ENCODE measurements around the gene FBXL13. TPM values are rescaled to one million over a fixed set of nuclear protein-coding genes. Genes with fewer than 3 reads are reported as not detected.

FBXL13 gene
- total RNA-seq, 1 donor = 2.2 TPM

- no peak overlapping the region for H3K27ac ChIP-seq (ENCODE audit: low read depth, low read length)
- no peaks in the 10 kb centered on the region for H3K79me2 ChIP-seq (ENCODE audit: insufficient read depth, low read length)
- no peaks in the 10 kb centered on the region for H3K9me3 ChIP-seq (ENCODE audit: low read depth, low read length)
- no peak overlapping the region for H3K4me2 ChIP-seq (ENCODE audit: insufficient read depth, low read length)
- no peak for DNase-seq (ENCODE audit: insufficient read length, low spot score, missing footprints)
- no peaks in the 10 kb centered on the region for H3K36me3 ChIP-seq (ENCODE audit: insufficient read depth, low read length)
- H3K27me3 ChIP-seq (ENCODE audit: insufficient read depth, low read length) = no peaks in the 10 kb centered on the region
- H2AFZ ChIP-seq (ENCODE audit: low read length) = no peak overlapping the region
- TF ChIP-seq, protein P1, sequence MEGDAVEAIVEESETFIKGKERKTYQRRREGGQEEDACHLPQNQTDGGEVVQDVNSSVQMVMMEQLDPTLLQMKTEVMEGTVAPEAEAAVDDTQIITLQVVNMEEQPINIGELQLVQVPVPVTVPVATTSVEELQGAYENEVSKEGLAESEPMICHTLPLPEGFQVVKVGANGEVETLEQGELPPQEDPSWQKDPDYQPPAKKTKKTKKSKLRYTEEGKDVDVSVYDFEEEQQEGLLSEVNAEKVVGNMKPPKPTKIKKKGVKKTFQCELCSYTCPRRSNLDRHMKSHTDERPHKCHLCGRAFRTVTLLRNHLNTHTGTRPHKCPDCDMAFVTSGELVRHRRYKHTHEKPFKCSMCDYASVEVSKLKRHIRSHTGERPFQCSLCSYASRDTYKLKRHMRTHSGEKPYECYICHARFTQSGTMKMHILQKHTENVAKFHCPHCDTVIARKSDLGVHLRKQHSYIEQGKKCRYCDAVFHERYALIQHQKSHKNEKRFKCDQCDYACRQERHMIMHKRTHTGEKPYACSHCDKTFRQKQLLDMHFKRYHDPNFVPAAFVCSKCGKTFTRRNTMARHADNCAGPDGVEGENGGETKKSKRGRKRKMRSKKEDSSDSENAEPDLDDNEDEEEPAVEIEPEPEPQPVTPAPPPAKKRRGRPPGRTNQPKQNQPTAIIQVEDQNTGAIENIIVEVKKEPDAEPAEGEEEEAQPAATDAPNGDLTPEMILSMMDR (IDR thresholded peaks at IDR 0.05; ENCODE audit: extremely low read depth, low read depth, low read length) = no peak
- no peak overlapping the region for H3K4me3 ChIP-seq (ENCODE audit: insufficient read depth, low read length)
- no peaks in the 10 kb centered on the region for H4K20me1 ChIP-seq (ENCODE audit: insufficient read depth, low read length)
- peaks cover 2% of the 10 kb centered on the region for H3K4me1 ChIP-seq (ENCODE audit: insufficient read depth, low read length)
These were observed 62.9 kb downstream of the FBXL13 start for GRCh38 chr7:103011650-103012049.

DNA sequence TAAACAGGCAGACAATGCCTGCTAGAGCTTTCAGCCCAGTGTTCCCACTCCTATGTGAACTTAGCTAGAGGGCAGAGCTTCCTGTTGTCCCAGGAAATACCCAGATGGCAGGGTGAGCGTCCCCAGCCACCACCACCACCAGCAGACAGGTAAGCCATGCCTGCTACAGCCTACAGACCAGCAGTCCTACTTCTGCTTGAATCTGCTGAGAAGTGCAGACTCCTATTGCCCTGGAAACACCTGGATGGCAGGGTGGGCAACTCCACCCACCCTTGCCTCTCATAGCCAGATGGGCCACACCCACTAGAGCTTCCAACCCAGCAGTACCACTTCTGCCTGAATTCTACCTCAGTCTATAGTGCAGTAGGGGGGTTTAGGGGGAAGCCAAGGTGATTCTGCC is 64.4 kb downstream of the FBXL13 start:
- Histone ChIP-seq H3K4me2 (ENCODE audit: insufficient read depth, low read length) (no peak overlapping the region), H3K36me3 (ENCODE audit: insufficient read depth, low read length) (no peaks in the 10 kb centered on the region), H4K20me1 (ENCODE audit: insufficient read depth, low read length) (no peaks in the 10 kb centered on the region), H3K27ac (ENCODE audit: low read depth, low read length) (no peak overlapping the region), H3K79me2 (ENCODE audit: insufficient read depth, low read length) (no peaks in the 10 kb centered on the region), H2AFZ (ENCODE audit: low read length) (no peak overlapping the region), H3K27me3 (ENCODE audit: insufficient read depth, low read length) (no peaks in the 10 kb centered on the region), H3K4me3 (ENCODE audit: insufficient read depth, low read length) (no peak overlapping the region), H3K9me3 (ENCODE audit: low read depth, low read length) (no peaks in the 10 kb centered on the region), H3K4me1 (ENCODE audit: insufficient read depth, low read length) (peaks cover 2% of the 10 kb centered on the region)
- TF ChIP-seq, protein P1 (IDR thresholded peaks at IDR 0.05; ENCODE audit: extremely low read depth, low read depth, low read length) = no peak
- DNase-seq (ENCODE audit: insufficient read length, low spot score, missing footprints) = no peak

DNA sequence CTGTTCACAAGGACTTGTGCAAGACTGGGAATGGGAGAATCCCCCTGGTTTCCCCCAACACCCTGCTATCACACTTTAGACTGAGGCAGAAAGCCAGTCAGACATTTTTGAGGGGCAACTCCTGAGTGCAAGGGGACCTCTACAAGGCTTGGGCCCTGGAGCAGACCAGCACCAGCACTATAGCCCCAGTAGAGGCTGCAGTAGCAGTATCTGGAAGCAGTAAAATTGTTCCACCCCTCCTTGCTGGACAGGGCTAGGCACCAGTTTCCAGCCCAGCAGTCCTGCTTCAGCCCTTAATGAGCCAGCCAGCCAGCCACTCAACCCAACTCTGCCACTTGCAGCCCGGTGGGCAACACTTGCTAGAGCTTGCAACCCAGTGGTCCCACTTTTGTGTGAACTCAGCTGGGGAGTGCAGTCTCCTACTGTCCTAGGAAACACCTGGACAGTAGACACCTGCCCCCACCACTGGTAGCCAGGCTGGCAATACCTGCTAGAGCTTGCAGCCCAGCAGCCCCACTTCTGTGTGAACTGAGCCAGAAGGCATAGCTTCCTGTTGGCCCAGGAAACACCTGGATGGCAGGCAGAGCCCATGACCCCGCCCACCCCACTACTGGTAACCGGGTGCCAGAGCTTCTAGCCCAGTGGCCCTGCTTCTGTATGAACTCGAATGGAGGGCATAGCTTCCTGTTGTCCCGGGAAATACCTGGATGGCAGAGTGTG is 65.0 kb downstream of the FBXL13 start:
- Histone ChIP-seq H2AFZ (ENCODE audit: low read length) (no peak overlapping the region), H3K36me3 (ENCODE audit: insufficient read depth, low read length) (no peaks in the 10 kb centered on the region), H4K20me1 (ENCODE audit: insufficient read depth, low read length) (no peaks in the 10 kb centered on the region), H3K4me3 (ENCODE audit: insufficient read depth, low read length) (no peak overlapping the region), H3K9me3 (ENCODE audit: low read depth, low read length) (no peaks in the 10 kb centered on the region), H3K27ac (ENCODE audit: low read depth, low read length) (no peak overlapping the region), H3K79me2 (ENCODE audit: insufficient read depth, low read length) (no peaks in the 10 kb centered on the region), H3K27me3 (ENCODE audit: insufficient read depth, low read length) (no peaks in the 10 kb centered on the region), H3K4me1 (ENCODE audit: insufficient read depth, low read length) (peaks cover 2% of the 10 kb centered on the region), H3K4me2 (ENCODE audit: insufficient read depth, low read length) (no peak overlapping the region)
- DNase-seq (ENCODE audit: insufficient read length, low spot score, missing footprints) = no peak
- TF ChIP-seq, protein P1 (IDR thresholded peaks at IDR 0.05; ENCODE audit: extremely low read depth, low read depth, low read length) = no peak

- Histone ChIP-seq H2AFZ (ENCODE audit: low read length) (no peak overlapping the region), H3K79me2 (ENCODE audit: insufficient read depth, low read length) (no peaks in the 10 kb centered on the region), H3K4me3 (ENCODE audit: insufficient read depth, low read length) (no peak overlapping the region), H3K9me3 (ENCODE audit: low read depth, low read length) (peaks cover 2% of the 10 kb centered on the region), H3K27ac (ENCODE audit: low read depth, low read length) (no peak overlapping the region), H4K20me1 (ENCODE audit: insufficient read depth, low read length) (no peaks in the 10 kb centered on the region), H3K4me2 (ENCODE audit: insufficient read depth, low read length) (no peak overlapping the region), H3K27me3 (ENCODE audit: insufficient read depth, low read length) (no peaks in the 10 kb centered on the region), H3K4me1 (ENCODE audit: insufficient read depth, low read length) (no peaks in the 10 kb centered on the region), H3K36me3 (ENCODE audit: insufficient read depth, low read length) (no peaks in the 10 kb centered on the region)
- DNase-seq (ENCODE audit: insufficient read length, low spot score, missing footprints) = no peak
- TF ChIP-seq, protein P1 (IDR thresholded peaks at IDR 0.05; ENCODE audit: extremely low read depth, low read depth, low read length) = no peak
These were observed 71.6 kb downstream of the FBXL13 start for GRCh38 chr7:103003004-103003403.

Measured in osteoblast (primary cell).